HG03432 (cell line): ENCODE results near the gene CACTIN.
"Not testable (repeated sequence)": the region's sequence is repeated elsewhere in the genome, so short reads cannot be mapped to it uniquely, and the experiment has no call there.

ENCODE experiments used
- ATAC-seq: cut with Tn5 transposase; IDR thresholded peaks from one replicate; pipeline ENCODE4 v1.9.1; 2021; ENCODE audit warnings: mild to moderate bottlenecking, moderate library complexity; ENCODE audit not compliant: unreplicated experiment

The CACTIN gene

DNA sequence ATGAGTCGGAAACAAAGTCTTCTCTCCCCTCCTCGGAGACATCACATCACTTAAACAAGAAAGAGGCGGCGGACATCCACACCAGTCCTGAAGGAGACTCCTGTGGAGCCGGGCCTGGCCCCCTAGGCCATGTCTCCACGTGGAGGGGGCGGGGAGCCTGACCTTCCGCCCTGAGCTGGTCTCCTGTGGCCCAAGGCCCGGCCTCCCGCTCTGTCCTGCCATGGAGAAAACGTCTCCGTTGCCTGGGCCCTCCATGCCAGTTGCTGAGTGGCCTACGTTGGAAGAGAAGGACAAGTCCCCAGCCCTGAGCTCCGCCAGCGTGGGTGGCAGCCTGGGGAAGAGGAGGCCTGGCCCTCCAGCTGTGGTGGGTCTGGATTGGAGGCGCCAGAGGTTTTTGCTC is 5.5 kb upstream of the CACTIN start:
- ATAC-seq = no peak

GRCh38 chr19:3631053-3631861 is 4.7 kb upstream of the CACTIN start:
- ATAC-seq = no peak

GRCh38 chr19:3628766-3629165 is 2.2 kb upstream of the CACTIN start:
- not testable (repeated sequence) for ATAC-seq

DNA sequence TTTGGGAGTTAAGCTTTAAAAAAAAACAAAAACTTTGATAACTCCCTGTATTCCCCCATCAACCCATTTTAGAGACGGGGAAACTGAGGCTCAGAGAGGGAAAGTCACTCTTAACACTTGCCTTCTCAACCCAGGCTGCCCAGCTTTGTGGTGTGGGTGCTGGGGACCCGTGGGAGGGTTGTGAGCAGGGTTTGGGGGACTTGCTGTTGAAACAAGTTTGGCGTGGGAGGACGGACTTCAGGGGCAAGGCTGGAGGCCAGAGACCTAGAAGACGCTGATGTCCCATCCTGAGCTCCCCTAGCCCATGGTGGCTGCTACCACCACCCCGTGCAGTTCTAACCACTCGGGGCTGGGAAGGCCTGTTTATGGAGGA is 747 bp upstream of the CACTIN start:
- ATAC-seq = no peak

- peak; percentile 5 for ATAC-seq
Measured at GRCh38 chr19:3625996-3626472, 556 bp downstream of the CACTIN start.

DNA sequence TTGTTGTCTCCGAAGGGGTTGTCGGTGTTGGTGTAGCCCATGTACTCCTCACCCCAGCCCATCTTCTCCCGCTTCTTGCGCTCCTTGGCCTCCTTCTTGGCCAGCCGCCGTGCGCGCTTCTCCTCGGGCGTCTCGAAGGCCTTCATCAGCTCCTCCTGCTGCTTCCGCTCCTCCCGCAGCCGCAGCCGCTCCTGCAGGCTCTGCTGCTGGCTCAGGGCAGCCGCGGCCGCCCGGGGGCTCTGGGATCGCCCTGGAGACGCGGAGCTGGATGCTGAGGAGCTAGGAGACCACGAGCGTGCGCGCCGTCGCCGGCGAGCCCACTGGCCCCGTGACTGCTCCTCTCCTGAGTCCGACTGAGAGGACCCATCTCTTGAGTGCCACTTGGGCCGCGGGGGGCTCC is 2.9 kb downstream of the CACTIN start:
- ATAC-seq = no peak

DNA sequence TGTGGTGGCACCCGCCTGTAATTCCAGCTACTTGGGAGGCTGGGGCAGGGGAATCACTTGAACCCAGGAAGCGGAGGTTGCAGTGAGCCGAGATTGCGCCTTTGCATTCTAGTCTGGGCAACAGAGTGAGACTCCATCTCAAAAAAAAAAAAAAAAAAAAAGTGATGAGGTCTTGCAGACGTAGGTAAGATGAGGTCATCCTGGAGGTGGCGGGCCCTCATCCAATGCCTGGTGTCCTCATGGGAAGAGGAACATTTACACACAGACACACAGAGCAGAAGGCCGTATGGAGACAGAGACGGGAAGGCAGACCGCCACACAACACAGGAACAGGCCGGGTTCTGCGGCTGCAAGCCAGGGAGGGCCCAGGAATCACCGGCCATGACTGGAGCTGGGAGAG is 4.4 kb downstream of the CACTIN start:
- no peak for ATAC-seq

GRCh38 chr19:3621689-3622088 is 4.9 kb downstream of the CACTIN start:
- ATAC-seq = no peak

DNA sequence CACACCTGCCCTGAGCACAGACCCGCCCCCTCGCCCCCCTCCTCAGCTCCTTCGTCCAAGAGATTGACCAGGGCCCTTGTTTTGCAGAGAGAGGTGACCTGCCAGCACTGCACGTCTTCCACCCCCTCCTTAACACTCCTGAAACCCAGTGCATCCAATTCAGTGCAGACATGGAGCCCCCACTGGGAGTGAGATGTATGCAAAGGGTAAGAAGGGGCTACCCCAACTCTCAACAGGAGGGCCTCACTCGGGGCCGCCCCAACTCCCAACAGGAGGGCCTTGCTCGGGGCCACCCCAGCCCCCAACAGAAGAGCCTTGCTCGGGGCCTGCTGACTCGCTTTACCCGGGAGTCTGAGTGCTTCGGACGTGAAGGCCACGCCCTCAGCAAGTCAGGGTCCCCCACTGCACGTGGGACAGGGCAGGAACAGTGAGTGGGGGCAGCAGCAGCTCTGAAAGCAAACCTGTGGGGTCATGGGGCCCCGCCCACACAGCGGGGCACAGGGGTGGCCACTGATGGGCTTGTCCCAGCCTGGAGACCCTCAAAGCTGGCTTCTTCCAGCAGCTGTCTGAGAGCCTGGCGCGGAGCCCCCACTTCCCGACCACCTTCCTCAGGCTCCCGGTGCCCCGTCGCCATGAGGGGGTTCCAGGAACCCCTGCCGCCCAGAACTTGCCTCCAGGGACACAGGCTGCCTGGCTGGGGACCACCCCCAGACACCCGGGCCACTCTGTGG is 5.6 kb downstream of the CACTIN start:
- ATAC-seq = no peak

DNA sequence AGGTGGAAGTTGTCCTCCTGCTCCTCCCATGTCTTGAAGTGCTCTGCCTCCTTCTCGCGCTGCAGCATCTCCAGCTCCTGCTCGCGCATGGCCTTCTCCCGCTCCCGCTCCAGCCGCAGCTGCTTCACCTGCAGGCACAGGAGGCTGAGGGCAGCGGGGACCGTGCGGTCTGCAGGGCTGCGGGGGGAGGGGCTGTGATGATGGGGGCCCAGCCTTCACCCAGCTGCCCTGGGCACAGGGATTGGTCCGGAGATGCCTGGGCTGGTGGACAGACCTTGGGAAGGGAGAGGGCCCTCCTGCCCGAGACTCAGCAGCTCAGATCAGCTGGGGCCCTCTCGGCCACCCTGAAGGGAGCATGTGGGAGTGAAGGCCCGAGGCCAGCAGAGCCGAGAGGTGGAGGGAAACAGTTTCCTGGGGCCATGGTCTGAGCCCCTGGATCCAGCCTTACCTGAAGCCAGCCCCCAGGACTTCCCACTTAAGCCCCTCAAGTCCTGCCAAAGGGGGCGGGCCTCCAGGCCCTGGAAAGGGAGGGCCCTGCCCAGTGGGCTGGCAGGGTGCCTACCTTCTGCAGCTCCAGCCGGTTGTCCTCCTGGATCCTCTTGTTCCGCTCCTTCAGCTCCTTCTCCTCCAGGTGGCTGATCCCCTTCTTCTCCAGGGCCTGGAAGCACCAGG is 6.3 kb downstream of the CACTIN start:
- no peak for ATAC-seq

DNA sequence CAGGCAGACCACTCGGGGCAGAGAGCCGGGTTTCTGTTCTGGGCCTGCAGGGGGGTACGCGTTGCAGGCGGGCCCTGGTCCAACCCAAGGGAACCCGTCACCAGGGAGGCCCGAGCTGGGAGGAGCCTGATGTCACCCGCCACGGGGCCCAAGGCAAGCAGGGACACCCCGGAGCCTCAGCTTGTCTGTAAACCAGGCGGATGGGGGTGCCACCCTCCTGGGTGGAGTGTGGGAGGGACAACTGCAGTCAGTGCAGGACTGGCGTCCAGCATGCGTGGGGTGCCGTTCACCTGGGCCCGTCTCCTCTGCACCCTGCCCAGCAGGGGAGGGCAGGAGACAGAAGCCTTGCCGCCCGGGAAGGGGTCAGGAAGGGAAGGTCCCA is 7.0 kb downstream of the CACTIN start:
- no peak for ATAC-seq

- no peak for ATAC-seq
Measured at GRCh38 chr19:3618811-3619630, 7.6 kb downstream of the CACTIN start.

DNA sequence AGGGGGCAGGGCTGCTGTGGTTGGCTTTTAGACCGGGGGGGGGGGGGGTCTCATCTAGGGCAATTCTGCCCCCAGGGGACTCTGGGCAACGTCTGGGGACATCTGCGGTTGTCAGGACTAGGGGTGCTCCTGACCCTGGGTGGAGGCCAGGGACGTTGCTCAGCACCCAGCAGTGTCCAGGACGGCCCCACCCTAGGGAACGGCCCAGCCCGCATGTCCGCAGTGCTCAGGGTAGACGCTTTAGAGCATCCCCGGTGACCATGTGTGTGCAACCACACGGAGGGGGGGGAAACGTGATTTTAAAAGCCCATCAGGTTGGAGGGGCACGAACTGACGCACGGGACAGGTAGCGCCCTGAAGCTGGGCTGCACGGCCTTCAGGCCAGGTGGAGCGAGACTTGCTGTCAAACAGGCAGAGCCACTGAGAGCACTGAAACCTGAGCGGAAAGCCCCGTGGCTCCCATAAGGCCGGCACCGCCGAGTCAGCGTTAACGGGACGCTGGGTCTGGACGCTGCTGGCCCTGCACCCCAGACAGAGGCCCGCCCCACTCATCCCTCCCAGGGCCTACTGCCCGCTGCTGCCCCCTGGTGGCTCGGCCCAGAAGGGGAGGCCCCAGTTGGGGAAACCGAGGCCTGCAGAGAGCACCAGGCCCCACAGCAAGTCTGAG is 8.3 kb downstream of the CACTIN start:
- no peak for ATAC-seq

GRCh38 chr19:3617463-3617862 is 9.1 kb downstream of the CACTIN start:
- no peak for ATAC-seq

GRCh38 chr19:3615524-3616135 is 11.0 kb downstream of the CACTIN start:
- no peak for ATAC-seq

- ATAC-seq = no peak
Measured at GRCh38 chr19:3614858-3615505, 11.6 kb downstream of the CACTIN start.

DNA sequence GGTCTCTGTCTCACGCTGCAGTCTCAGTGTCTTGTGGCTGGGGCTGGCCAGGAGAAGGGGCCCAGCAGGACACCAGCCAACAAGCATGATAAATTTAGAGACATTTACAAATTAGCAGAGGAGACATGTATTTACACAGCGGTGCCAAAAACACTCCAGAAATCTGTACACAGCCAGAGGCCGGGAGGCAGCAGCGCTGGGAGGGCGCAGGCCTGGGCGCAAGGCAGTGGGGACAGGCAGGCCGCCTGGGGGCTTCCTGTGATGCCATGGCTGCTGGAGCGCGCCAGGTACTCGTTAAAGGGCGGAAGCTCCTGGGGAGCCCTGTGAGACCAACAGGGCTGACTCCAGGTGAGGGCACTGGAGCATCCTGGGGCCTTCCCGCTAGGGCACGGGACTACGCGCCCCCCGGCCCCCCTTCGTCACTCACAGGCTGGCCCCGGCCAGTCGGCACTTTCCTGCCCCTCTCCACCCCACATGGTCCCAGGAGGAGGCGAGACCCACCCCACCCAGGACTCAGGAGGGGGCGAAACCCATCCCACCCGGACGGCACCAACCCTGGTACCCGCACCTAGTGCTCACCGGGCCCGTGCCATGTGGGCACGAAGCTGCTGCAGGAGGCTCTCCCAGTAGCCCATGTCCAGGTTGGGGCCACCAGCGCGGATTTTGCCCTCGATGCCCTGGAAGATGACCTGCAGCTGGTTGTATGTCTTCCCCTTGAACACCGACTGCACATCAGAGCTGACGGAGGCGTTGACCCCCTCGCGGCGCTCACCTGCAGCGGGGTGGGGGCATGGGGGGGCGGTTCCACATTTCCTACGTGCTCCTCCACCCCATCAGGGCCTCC is 12.6 kb downstream of the CACTIN start:
- no peak for ATAC-seq

GRCh38 chr19:3612901-3613741 is 13.5 kb downstream of the CACTIN start:
- ATAC-seq = no peak
